GM19035 (cell line): ENCODE results near the gene MYO9B.
A peak's percentile ranks its signal among the peaks of the same experiment; 100 is the strongest.

Experiments used
- ATAC-seq: cut with Tn5 transposase; IDR thresholded peaks from one replicate; pipeline ENCODE4 v1.9.1; 2021; ENCODE audit not compliant: unreplicated experiment

The MYO9B gene

DNA sequence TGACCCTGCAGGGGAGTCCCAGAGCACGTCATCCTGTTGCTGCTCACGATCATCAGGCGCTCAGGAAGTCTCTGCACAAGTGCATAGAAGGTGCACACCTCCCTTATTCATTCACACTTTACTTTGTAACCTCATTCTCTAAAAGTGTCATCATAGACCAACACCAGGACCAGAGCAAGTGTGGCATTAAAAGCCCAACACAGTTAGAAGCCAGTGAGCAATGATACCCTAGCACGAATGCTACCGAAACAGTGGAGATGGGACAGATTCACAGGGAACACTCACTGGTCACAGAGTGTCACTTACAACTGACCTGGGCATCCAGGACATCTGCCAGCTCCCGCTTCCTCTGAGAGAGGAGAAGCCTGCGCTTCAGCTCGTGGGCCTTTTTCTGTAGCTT is 17.3 kb upstream of the MYO9B start:
- no peak for ATAC-seq

DNA sequence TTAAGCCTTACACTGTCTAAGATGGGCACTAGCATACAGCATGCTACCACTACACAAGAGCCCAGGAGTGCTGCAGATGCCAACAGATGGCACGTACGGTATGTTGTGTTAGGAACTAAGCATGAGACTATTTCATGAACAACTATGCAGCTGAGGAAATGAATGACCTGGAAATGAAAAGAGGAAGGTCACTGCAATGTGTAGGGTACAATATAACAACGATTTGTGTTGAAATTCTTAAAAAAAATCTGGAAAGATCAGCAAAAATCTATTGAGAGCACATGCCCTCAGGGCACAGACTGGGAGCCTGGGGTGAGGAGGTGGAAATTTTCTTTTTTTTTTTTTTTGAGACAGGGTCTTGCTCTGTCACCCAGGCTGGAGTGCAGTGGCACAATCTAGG is 14.8 kb upstream of the MYO9B start:
- ATAC-seq: no peak

GRCh38 chr19:17061205-17061604 is 14.4 kb upstream of the MYO9B start:
- no peak for ATAC-seq

DNA sequence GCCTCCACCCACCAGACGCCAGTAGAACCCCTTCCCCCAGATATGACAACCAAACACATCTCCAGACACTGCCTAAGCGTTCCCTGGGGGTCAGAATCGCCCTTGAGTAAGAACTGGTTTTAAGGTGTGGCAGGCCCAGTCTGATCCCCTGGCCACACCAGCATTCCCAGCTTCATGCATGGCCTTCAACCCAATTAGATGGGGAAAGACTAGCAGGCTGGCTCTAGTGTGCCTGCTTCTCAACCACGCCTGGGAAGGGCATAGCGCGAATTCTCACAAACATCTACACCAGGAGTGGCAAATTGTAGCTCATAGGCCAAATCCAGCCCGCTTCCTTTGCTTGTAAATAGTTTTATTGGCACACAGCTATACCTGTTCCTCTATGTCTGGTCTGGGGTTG is 13.9 kb upstream of the MYO9B start:
- no peak for ATAC-seq

DNA sequence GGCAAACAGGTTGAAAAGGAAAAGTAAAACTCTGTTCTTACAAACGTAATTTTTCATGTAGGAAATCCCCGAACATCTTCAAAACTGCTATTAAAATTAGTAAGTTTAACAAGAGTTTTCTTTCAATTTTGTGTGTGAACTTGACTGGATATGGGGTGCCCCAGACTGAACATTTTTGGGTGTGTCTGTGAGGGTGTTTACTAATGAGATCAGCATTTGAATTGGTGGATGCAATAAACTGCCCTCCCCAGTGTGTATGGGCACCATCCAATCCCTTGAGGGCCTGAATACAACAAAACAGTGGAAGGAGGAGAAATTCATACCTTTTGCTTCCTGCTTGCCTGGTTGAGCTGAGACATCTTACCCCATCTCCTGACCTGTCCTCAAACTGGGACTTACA is 12.1 kb upstream of the MYO9B start:
- no peak for ATAC-seq

GRCh38 chr19:17069193-17069592 is 6.4 kb upstream of the MYO9B start:
- no peak for ATAC-seq

DNA sequence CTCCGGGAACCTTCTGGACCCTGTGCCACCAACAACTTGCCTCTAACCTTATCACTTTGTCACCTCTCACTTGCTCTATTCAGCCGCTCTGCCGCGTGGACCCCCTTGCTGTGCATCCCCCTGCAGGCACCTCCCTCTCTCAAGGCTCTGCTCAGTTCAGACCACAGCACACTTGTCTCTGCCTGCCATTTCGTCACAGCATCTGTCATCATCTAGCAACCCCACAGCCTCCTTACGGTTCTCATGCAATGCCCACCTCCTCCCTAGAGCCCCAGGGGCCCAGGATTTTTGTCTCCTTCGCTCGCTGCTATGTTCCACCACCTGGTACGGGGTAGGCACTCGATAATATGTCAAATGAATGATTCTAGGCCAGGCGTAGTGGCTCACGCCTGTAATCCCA is 5.2 kb upstream of the MYO9B start:
- no peak for ATAC-seq

- ATAC-seq: no peak
Observed at GRCh38 chr19:17070912-17071311, 4.7 kb upstream of the MYO9B start.

- no peak for ATAC-seq
Observed at GRCh38 chr19:17073869-17074633, 1.5 kb upstream of the MYO9B start.

GRCh38 chr19:17074634-17075034 is 943 bp upstream of the MYO9B start:
- ATAC-seq: no peak

GRCh38 chr19:17075864-17076542 is 426 bp downstream of the MYO9B start:
- ATAC-seq: no peak

DNA sequence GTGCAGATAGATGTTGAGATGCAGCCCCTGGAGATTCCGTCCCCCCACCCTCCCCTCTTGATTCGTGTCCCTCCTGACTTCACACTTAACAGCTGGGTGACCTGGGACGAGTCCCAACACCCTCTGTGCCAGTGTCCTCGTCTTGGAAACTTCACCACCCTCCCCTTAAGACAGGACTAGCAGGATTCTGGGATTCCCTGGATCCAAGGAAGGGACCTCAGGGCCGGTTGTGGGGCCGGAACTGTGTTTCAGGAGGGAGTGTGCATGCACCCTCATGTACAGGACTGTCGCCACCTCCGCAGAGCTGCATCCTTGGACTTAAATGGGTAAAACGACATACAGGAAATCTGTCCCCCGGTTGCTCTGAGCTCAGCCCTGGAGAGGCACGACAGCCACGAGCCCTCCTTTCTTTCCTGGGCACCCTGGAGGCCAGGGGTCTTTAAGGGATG is 990 bp downstream of the MYO9B start:
- no peak for ATAC-seq

- ATAC-seq: no peak
Observed at GRCh38 chr19:17077447-17078028, 2.0 kb downstream of the MYO9B start.

GRCh38 chr19:17078036-17078919 is 2.7 kb downstream of the MYO9B start:
- ATAC-seq: no peak

DNA sequence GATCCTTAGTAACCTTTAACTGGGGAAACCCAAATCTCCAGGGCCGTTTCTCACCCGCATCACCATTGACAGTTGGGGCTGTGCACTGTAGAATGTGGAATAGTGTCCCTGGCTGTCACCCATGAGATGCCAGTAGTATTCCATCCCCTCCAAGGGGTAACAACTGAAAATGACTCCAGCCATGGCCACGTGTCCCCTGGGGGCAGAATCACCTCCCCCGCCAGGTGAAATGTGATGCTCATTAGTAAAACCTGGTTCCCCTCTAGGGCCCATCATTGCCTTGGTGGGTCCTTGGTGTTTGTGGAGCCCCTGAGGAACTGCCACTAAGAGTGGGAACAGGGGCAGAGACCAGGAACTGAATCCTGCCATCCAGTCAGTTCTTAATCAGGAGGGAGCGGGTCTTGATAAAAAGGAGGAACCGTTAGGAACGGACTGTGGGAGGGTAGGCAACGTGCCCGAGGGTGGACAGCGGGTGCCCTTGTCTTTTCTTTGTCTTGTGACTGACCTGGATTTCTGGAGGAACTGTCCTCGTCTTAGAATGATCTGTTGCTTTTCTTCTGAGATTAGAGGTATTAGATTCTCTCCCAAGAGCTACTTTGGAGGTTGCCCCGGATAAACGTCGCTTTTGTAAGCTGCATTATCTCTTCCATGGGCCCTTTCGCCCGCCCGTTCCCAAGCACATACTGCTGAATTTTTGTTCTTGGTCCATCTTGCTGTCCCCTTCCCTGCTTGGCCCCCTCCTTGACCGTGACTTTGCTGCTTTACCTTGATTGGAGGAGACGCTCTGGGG is 3.5 kb downstream of the MYO9B start:
- ATAC-seq: no peak

DNA sequence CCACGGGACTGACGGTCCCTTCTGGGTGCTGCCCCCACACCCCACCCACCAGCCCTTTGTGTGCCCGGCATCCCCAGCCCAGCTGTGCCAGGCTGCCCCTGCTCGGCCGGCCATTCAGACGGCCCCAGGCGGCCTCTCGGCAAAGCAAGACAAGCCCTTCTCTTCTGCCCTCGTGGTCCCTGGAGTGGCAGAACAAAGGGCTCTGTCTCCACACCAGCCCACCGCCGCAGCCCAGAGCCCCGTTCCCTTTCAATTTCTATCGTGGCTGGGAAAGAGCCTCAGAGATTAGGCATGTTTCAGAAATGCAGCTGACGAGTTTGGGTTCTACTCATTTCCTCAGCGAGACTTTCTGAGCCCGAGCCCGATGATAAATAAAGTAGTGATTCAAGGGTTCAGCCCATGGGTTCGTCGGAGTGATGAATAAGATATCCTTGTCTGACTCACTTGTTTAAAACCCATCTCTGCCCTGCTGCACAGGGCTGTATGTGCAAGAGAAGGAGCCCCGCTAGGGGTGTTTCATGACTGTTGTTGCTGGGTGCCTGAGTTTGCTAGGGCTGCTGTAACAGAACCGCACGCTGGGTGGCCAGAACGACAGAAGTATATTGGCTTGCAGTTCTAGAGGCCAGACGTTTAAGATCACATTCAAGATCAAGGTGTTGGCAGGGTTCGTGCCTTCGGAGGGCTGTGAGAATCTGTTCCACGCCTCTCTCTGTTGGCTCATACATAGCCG is 4.3 kb downstream of the MYO9B start:
- ATAC-seq: peak; percentile 35

- ATAC-seq: no peak
Observed at GRCh38 chr19:17080440-17080801, 4.8 kb downstream of the MYO9B start.

- no peak for ATAC-seq
Observed at GRCh38 chr19:17081672-17082630, 6.4 kb downstream of the MYO9B start.

DNA sequence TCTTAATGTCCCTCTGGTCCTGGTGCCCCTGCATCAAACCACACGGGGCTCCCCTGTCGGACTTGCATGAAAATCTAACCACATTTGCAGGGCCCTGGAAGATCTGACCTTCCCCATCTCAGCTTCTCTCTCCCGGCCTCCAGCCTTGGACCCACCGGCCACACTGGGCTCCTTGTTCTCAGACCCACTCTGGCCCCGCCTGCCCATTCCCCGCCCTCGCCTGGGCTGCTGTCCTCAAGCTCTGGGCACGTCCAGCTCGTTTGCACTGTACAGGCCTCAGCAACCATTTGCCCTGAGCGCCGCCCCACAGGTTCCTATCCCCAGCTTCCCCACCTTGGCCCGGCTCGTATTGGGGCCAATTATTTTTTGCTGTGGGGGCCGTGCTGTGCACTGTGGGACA is 10.5 kb downstream of the MYO9B start:
- ATAC-seq: no peak
